Lung microvascular endothelial cell (primary cell): ENCODE results near the gene FOXP1. TPM values are rescaled to one million over a fixed set of nuclear protein-coding genes. Genes with fewer than 3 reads are reported as not detected.

ENCODE experiments used
- DNase-seq, 2 donors: peaks; one replicate each; pipeline versions ENCODE4 v3.0.0 to v3.0.0-alpha.2; 2010; ENCODE audit warnings: low read depth in 2 of 2
- total RNA-seq: library from RNA; depleted of rRNA; stranded (reverse); fragments of >200 nt; gene quantifications from 2 replicates; pipeline ENCODE4 v1.2.1, GENCODE V29; 2014

The FOXP1 gene
- total RNA-seq, 1 donor from 2014 or later, result 75.2 TPM

DNA sequence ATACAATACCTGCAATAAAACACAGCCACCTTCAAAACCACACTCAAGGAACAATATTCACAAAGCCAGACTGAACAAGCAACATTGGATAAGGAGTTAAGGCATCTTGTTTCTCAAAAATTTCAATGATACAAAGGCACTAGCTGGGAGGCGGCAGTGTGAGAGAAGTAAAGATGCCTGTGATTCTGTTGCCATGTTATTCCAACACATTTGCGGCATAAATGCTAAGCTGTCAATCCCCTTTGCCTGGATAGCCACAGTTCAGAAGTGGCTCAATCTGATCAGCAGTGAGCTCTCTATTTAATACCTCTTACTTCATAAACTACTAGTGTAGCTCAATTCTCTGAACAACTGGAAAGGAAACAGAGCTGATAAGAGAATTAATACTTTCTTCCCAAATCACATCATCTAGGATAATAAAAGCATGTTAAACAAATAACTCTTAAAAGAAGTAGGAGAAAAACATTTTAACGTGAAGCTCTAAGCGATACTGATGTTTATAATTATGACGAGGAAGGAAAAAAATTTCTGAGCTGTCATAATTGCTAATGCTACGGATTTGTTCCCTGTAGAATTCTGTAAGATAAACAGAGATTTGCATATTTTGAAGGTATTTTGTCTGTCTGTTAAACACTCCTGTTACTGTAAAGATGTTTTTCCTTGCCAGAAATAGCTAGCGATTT lies 358.4 kb downstream of the FOXP1 start:
- peak in 1 of 2 donors; percentile 8 for DNase-seq

DNA sequence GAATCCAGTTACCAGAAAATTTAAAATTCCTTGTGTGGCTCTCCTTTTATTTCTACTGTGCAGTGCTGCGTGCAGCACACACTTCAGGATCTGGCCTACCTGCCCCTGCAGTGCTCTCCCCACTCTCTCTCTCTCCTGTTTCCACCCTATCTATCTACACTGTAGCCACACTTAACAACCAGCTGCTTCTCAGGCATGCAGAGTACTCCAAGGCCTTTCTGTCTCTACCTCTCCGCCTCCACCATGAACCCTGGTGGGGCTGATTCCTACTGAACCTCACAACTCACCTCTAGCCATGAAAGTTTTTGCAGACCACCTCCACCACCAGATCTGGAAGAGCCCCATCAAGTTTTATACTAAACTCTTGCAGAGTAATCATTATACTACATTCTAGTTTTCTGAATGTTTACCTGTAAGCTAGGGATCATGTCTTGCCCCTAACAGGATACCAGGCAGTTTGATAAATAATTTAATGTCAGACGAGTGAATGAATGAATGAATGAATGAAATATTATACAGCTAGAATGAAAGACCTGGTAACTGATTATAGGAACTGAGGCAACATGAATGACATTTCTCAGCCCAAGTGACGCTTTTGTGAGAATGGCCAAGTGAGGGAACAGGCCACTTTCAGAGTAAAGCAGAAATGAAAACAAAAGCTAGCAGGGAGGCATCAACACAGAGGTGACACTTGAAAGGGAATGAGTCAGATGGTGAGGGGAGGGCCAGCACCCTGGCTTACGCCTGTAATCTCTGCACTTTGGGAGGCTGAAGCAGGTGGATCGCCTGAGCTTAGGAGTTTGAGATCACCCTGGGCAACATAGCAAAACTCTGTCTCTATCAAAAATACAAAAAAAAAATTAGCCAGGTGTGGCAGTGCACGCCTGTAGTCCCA lies 363.5 kb downstream of the FOXP1 start:
- DNase-seq, result no peak

DNA sequence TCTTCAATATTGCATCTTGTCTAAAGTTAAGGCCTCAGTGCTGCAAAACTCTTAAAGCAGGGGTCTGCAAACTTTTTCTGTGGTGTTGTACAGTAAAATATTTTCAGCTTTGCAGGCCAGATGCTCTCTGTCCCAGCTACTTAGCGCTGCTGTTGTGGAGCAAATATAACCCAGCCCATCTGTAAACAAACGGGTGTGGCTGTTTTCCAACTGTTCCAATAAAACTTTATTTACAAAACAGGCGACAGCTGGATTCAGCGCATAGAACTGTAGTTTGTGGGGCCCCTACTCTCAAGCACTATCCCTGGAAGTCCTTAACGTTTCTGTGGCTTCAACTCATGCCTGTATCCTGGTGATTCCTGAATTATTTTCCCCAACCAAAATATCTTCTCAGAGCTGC lies 365.0 kb downstream of the FOXP1 start:
- no peak for DNase-seq

DNA sequence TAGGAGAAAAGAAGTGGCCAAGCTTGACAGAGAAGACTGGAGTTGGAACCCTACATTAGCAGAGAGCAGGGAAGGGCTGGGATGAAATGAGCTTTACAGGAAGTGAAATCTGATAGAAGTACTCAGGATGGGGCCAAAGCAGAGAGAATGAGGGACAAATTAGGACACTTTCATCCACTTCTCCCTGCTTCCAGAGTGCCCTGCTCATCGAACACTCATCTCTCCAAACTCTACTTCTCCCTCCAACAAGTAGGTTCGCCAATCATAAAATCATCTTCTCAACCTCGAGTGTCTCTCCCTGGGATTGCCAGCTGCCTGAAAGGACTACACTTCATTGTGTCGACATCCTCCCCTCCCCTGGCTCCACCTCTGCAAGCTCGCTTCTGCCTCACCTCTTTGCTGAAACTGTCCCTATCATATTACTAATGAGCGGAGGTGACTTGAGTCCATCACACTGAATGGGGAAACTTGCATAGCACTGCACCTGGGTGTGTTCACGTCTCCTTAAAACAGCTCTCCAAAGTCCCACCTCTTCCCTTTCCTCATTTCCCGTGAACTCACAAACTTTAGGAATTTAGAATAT lies 365.8 kb downstream of the FOXP1 start:
- DNase-seq, result no peak

DNA sequence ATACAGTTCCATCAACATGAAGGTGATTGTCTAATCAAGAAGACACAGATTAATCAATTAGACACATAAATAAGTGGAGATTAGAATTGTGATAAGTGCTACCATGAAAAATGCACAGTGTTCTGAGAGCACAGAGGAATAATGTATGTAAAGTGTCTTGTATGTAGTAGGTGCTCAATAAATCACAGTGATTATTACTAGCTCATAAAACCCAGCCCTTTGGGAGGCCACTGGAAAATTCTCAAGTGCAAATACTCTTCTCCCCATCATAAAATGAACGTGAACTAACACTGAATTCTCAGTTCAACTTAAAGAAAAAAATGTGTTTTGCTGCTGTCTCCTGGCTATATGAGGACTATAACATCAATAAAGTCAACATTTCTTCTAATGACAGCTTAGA lies 368.2 kb downstream of the FOXP1 start:
- DNase-seq, result no peak

DNA sequence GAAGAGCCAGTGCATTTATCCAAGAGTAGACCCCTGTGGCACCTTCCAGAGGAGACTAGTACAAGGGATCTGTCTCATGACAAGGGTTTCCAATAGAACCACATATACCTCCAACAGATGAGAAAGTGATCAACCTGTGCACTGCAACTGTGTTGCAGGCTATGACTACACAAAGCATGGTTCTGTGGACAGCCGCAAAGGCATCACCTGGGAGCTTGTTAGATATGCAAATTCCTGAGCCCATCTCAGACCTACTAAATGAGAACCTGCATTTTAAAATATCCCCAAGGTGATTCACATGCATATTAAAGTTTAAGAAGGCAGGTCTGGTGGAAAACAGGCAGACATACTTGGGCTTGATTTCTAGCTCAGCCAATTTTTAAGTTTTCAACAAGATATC lies 368.7 kb downstream of the FOXP1 start:
- no peak for DNase-seq

DNA sequence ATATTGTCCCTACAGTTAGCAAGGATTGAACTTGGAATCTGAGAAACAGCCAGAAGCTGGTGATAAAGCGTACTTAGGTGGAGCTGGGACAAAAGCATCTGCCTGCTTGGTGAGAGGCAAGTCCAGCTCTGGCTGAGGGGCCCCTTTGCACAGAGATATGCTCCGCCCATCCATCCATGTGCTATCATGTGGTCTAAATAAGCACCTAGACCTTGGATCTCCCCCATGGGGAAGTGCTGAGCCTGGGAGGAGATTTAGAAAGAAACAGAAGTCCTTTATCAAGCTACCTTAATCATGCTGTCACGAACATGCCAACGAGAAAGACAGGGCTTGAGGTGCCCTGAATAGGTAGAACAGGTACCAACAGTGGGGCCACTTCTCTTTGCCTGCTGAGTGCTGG lies 369.5 kb downstream of the FOXP1 start:
- DNase-seq, result no peak

DNA sequence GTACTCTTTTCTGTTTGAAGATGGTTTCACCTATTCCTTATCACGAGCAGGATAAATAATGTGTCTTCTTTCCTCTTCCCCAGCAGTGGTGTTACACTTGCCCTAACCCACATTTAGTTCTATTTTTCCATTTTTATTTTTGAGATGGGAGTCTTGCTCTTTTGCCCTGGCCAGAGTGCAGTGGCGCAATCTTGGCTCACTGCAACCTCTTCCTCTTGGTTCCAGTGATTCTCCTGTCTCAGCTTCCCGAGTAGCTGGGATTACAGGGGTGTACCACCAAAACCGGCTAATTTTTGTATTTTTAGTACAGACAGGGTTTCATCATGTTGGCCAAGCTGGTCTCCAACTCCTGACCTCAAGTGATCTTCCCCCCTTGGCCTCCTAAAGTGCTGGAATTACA lies 372.4 kb downstream of the FOXP1 start:
- no peak for DNase-seq

DNA sequence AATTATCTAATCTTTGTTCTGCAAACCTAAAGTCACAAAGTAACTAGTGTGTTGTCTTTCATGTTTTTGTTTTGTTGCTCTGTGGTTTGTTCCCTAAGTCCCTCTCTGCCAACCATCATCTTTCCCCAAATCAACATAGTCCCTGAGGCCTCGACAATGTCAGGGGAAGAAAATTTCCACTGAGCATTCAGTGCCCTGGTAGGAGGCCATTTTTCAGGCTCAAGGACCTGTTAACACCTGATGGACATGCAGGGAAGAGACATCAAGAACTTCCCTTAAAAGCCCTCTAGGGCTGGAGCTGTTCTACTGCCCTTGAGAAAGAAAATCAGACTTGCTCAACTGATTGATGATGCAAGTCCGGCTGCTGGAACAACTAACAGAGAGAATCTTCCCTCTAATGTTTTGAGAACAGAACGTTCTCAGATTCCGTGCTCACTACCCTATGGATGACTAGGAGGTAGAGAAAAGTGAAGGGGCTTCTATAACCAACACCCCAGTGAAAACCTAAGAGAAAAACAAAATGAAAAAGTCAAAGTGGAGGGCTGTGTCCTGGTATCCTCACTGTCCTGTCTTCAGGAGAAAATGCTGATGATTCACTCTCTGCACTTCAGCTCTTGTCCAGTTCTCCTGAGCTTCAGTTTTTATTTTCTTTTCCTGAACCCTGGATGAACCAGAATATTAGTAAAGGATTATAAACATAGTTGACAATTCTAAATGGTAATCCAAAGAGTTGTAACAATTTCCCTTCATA lies 373.1 kb downstream of the FOXP1 start:
- DNase-seq, result peak in 1 of 2 donors; percentile 46

DNA sequence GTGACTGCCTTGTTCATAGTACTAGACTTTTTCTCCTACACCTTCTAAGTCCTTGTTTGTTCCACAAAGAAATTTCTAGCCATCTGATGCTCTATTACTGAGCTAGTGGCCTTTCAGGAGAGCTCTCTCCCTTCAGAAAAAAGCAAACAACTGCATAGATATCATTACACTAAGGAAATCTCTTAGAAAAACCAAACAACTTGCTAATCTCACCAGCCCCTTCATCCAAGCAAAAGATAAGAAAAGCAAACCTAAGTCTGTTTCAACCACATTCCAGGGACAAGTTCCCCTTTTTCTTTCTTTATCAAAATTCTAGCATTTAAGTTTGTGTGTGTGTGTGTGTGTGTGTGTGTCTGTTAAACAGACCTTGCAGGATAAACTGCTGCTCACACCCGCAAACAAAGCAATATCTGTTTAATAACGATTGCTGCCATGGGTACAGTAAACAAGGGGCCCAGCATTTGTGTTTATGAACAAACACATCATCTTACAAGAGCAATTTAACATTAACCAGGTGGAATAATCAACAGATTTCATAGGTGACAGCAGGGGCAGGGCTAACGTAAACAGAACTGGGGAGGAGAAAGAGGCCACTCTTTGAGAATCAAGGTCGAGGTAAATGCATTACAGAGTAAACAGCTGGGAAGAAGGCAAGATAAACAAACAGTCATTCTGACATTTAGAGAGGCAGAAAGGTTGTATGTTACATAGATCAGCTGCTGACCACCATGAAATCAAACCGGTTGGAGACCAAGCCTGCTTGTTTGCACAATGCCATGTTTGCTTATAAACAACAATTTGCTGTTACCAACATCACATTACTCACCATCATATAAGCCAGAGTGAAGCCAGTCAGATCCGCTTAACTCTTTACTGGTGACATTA lies 375.1 kb downstream of the FOXP1 start:
- DNase-seq, result no peak

DNA sequence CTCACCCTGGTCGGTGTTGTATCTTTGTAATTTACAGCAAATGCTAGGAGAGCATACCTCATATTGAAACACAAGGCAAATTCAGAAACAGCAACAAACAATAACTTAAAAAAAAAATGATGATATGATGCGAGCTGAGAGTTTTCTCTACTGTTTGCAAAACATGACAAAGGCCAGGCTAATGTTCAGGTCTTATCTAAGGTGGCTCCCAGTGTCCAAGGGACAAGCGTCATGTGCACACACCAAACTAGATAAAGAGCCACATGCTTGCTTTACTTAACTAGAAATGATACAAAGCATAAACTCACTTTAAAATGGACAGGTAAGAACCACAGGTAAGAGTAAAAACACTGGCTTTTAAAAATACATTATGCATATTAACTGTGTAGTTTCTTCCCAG lies 375.9 kb downstream of the FOXP1 start:
- DNase-seq, result no peak

DNA sequence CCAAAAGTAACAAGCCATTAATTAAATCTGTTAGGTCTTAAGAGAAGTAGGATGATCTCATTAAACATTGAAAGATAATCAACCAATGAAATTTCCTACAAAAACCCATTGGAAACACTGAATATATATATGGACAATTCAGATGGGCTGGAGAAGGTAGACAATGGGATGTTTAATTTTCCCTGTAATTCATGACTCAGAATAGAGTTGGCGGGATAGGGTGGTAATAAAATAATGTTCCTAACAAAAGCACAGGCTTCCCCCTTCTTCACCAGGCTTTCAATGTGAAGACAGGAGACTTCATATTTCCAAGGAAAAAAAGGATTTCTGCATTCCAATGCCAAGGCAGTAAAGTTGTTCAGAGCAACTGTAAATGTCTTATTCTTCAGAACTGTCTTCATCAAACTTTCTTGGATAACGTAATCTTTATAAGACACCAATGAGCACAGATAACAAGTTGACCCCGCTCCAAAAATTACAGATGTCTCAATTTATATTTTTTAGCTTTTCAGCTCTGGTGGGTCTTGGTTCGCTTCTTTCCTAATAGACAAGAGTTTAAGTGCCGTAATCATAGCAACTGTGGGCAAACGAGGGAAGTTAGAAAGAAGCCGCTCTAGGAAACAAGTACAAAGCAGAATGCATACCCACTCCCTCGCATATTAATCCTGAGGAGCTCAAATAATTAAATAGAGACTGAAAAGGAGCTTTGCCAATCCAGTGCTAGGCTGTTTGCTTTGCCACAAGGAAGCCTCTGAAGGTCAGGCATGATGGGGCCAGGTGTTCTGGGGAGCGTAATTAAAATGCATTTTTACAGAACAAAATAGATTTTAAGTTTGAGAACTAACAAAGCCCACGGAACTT lies 377.0 kb downstream of the FOXP1 start:
- DNase-seq, result peak in 1 of 2 donors; percentile 41

DNA sequence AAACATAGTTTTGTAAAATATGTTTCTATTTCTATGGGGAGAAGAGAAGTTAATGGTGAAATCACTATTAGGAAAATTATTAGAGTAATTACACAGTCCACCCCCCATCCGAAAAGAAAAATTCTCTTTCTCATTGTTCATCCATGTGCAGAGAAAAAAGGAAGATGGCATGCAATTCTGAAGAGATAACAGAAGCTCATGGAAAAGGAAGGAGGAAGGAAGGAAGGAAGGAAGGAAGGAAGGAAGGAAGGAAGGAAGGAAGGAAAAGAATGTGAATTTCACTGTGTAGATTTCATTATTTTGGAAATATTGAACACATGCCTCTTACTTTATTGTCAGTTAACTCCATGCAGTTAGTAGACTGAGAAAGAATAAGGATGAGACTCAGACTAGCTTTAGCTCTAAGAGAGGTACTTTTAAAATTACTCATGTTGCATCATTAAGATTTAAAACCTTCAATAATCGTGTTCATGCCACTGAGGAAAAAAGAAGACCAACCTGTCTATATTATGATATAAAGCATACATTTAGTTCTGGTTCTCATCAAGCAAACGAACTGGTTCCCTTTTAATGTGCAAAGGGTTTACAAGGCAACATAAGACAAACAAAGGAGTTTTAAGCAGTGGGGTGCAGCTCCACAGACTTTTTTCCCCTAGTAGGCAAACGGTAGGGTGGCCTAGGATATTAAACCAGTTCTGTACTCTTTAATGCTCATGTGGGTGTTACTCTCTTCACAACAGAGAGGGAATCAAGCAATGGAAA lies 379.6 kb downstream of the FOXP1 start:
- DNase-seq, result no peak

DNA sequence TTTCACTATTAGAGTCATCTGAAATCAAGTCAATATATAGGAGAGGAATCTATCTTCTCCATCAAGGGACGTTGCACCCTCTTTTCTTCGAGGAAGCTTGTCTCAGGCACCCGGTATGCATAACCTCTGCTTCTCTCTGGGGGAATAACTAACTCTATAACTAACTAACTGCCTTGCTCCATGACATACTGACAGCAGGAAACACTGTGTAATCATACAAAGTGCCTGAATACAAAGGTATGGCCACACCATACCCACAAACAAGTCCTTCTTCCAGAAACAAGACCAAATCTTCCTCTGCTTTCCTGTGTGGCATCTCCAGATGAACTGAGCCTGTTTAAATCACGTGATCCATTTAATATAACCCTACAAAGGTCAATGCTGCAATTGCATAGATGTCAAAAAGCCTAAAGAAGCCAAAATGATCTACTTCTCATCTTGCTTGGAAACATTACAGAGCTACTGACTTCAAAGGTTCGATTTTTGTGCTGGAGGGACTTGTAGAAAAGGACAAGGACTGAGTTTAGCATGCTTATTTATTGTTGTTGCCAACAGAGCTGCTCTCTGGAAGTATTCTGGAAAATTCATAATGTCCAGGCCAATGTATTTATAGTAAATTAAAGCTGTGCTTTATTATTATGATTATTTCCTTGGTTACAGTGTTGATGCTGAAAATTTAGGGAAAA lies 380.5 kb downstream of the FOXP1 start:
- peak in 1 of 2 donors; percentile 9 for DNase-seq

DNA sequence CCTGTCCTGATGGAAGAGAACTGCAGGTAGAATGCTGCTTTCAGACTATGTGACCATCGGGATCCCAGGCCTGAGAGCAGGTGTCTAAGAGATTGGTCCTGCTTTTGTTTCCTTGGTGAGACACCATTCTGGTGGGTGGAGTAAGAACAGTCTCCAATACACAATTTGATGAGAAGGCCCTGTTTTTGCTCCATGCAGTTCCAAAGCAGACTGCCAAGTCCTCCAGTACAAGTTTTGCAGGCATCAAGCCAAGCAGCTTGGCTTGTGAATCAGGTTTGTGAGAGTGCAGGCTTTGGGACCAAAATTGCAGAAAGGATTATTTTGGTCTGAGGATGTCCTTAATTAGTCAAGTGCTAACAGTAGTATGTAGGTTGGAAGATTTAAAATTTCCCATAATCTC lies 381.6 kb downstream of the FOXP1 start:
- DNase-seq, result peak; percentile 6 to 48

DNA sequence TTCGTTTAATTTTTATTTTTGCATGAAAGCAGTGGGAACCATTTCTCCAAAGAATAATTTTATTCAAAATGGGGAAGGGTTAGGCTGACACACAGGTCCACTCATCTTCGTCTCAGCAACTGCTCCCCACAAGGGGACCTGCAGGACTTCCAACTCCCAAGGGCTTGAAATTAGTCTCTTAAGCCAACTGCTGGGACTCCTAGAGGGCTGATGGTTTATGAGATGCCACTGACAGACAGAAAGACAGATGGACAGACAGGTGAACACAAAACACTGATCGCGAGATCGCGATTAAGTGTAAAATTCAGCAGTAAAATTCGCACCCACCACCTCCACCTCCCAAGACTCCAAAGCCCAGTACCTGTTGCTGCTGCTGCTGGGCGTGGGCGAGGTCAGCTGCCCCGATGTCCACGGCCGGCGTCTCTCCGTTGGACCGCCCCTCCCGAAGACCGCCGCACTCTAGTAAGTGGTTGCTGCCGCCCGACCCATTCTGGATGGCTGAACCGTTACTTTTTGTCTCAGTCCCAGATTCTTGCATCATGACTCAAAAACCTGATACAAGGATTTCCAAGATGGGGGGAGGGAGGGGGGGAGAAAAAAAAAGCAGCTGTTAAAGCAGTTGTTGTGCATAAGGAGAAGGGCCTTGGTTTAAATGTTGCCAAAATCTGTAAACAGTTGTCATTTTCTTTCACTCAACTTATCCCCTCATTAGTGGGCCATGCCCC lies 385.5 kb downstream of the FOXP1 start:
- DNase-seq, result no peak

DNA sequence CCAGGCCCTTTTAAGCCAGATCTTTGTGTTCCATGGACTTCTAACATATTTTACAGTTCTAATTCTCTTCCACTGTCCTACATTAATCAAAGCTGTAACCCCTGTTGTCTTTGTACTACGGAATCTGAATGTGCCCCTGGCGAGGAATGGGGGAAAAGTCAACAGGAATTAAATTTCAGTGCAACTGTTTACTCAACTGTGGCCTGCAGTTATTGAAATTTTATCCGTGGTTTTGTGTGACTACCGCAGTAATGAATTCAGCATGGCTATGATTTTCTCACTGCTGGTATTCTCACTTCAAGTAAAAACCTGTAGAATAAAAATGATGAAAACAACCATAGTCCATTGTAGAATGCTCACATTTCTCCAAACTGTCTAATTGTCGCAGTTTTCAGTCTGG lies 388.0 kb downstream of the FOXP1 start:
- no peak for DNase-seq

DNA sequence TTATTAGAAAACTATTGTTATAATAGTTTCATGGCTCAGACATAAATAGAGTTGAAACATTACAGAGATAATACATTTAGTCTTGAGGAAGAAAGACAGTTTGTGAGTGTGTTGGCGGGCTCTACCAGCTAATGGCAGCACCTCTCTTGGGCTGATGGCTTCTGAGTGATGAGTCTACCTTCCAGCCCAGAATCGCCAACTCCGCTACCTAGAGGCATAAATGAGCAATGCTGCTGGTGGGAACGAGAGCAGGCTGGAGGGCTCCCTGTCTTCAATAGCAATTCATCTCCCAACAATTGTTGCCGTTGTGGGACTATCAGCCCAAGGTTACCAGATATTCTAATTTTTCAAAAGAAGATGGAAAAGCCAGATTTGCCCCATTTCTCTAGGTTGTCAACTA lies 388.7 kb downstream of the FOXP1 start:
- no peak for DNase-seq
